ENCODE results near the gene EEF2K. TPM values are rescaled to one million over a fixed set of nuclear protein-coding genes. Genes with fewer than 3 reads are reported as not detected.
A peak's percentile ranks its signal among the peaks of the same experiment; 100 is the strongest.

EEF2K gene
- total and polyA plus RNA-seq, 4 donors, result 5.6 to 40.8 (median 17.4) TPM

- no peak overlapping the region for H3K4me3 ChIP-seq
- H3K4me1 ChIP-seq (ENCODE audit: control insufficient read depth in 5 of 5, insufficient read depth in 5 of 5, low read length in 5 of 5), result no peaks in the 10 kb centered on the region
- H3K36me3 ChIP-seq (ENCODE audit: control insufficient read depth in 4 of 4, insufficient read depth in 4 of 4, low read length in 4 of 4), result peaks cover 8 to 60% (median 20%) of the 10 kb centered on the region in 4 donors
- 84 to 89% methylated on average over 18 of the region's 18 CpGs for WGBS, 2 donors
- H3K9me3 ChIP-seq (ENCODE audit: control insufficient read depth in 4 of 4, insufficient read depth in 3 of 4, low read length in 3 of 4), result no peaks in the 10 kb centered on the region
- no peak for DNase-seq
- ATAC-seq (ENCODE audit: insufficient read depth, low FRiP score), result no peak
- no peak overlapping the region for H3K27ac ChIP-seq (ENCODE audit: low read depth in 1 of 2, low read length in 1 of 2)
- no peak overlapping the region for H3K9ac ChIP-seq (ENCODE audit: insufficient read depth in 1 of 2, low read length in 2 of 2)
- H3K27me3 ChIP-seq (ENCODE audit: control insufficient read depth in 3 of 3, insufficient read depth in 3 of 3, low read length in 2 of 3), result no peaks in the 10 kb centered on the region
- no peak for TF ChIP-seq CTCF (IDR thresholded peaks at IDR 0.05; ENCODE audit: control extremely low read depth, extremely low read depth)
These were observed 112.7 kb downstream of the EEF2K start for GRCh38 chr16:22318690-22319358.

- Histone ChIP-seq H3K9ac (ENCODE audit: insufficient read depth in 1 of 2, low read length in 2 of 2) (no peak overlapping the region), H3K4me3 (no peak overlapping the region), H3K4me1 (ENCODE audit: control insufficient read depth in 5 of 5, insufficient read depth in 5 of 5, low read length in 5 of 5) (no peaks in the 10 kb centered on the region), H3K27me3 (ENCODE audit: control insufficient read depth in 3 of 3, insufficient read depth in 3 of 3, low read length in 2 of 3) (no peaks in the 10 kb centered on the region), H3K9me3 (ENCODE audit: control insufficient read depth in 4 of 4, insufficient read depth in 3 of 4, low read length in 3 of 4) (no peaks in the 10 kb centered on the region), H3K27ac (ENCODE audit: low read depth in 1 of 2, low read length in 1 of 2) (no peak overlapping the region), H3K36me3 (ENCODE audit: control insufficient read depth in 4 of 4, insufficient read depth in 4 of 4, low read length in 4 of 4) (peaks cover 16 to 63% (median 22%) of the 10 kb centered on the region in 4 donors)
- ATAC-seq (ENCODE audit: insufficient read depth, low FRiP score), result no peak
- TF ChIP-seq CTCF (IDR thresholded peaks at IDR 0.05; ENCODE audit: control extremely low read depth, extremely low read depth), result no peak
- 83 to 88% methylated on average over 13 of the region's 13 CpGs for WGBS, 2 donors
- DNase-seq, result no peak
These were observed 114.7 kb downstream of the EEF2K start for GRCh38 chr16:22320572-22321339.

- Histone ChIP-seq H3K27me3 (ENCODE audit: control insufficient read depth in 3 of 3, insufficient read depth in 3 of 3, low read length in 2 of 3) (no peaks in the 10 kb centered on the region), H3K27ac (ENCODE audit: low read depth in 1 of 2, low read length in 1 of 2) (no peak overlapping the region), H3K9ac (ENCODE audit: insufficient read depth in 1 of 2, low read length in 2 of 2) (no peak overlapping the region), H3K4me1 (ENCODE audit: control insufficient read depth in 5 of 5, insufficient read depth in 5 of 5, low read length in 5 of 5) (no peaks in the 10 kb centered on the region), H3K36me3 (ENCODE audit: control insufficient read depth in 4 of 4, insufficient read depth in 4 of 4, low read length in 4 of 4) (peaks cover 12 to 63% (median 17%) of the 10 kb centered on the region in 4 donors), H3K4me3 (no peak overlapping the region), H3K9me3 (ENCODE audit: control insufficient read depth in 4 of 4, insufficient read depth in 3 of 4, low read length in 3 of 4) (no peaks in the 10 kb centered on the region)
- peak; percentile 70 for ATAC-seq (ENCODE audit: insufficient read depth, low FRiP score)
- peak; percentile 61 to 72 (median 67) for DNase-seq
- peak; percentile 88 for TF ChIP-seq CTCF (IDR thresholded peaks at IDR 0.05; ENCODE audit: control extremely low read depth, extremely low read depth)
- 49 to 54% methylated on average over 16 of the region's 16 CpGs for WGBS, 2 donors
These were observed 115.4 kb downstream of the EEF2K start for GRCh38 chr16:22321340-22322001.
